LoVo (cell line): ENCODE measurements around the gene GTPBP3.
"Not testable (repeated sequence)": the region's sequence is repeated elsewhere in the genome, so short reads cannot be mapped to it uniquely, and the experiment has no call there.

Experiments
- DNase-seq: peaks from one replicate; pipeline ENCODE4 v3.0.0-alpha.2; 2016; ENCODE audit warnings: low spot score

Gene GTPBP3

GRCh38 chr19:17341386-17341785, 4.0 kb downstream of the GTPBP3 start:
- DNase-seq, result no peak

GRCh38 chr19:17341845-17342244, 4.5 kb downstream of the GTPBP3 start:
- DNase-seq, result no peak

- DNase-seq, result peak; percentile 75
Observed at GRCh38 chr19:17346109-17346671, 8.8 kb downstream of the GTPBP3 start.

- no peak for DNase-seq
Observed at GRCh38 chr19:17347361-17347760, 10.0 kb downstream of the GTPBP3 start.

- DNase-seq, result no peak
Observed at GRCh38 chr19:17347877-17348276, 10.5 kb downstream of the GTPBP3 start.

- peak; percentile 4 for DNase-seq
Observed at GRCh38 chr19:17348700-17349099, 11.3 kb downstream of the GTPBP3 start.

- DNase-seq, result no peak
Observed at GRCh38 chr19:17351815-17352435, 14.6 kb downstream of the GTPBP3 start.

GRCh38 chr19:17352608-17353280, 15.4 kb downstream of the GTPBP3 start:
- DNase-seq, result no peak

- no peak for DNase-seq
Observed at GRCh38 chr19:17353386-17353785, 16.0 kb downstream of the GTPBP3 start.

GRCh38 chr19:17357078-17357666, 19.8 kb downstream of the GTPBP3 start:
- no peak for DNase-seq

GRCh38 chr19:17357724-17358123, 20.4 kb downstream of the GTPBP3 start:
- DNase-seq, result no peak

GRCh38 chr19:17358395-17358794, 21.0 kb downstream of the GTPBP3 start:
- DNase-seq, result no peak

- DNase-seq, result no peak
Observed at GRCh38 chr19:17359905-17360800, 22.8 kb downstream of the GTPBP3 start.

- not testable (repeated sequence) for DNase-seq
Observed at GRCh38 chr19:17363852-17364605, 26.7 kb downstream of the GTPBP3 start.

GRCh38 chr19:17365361-17365760, 28.0 kb downstream of the GTPBP3 start:
- DNase-seq, result no peak

- DNase-seq, result no peak
Observed at GRCh38 chr19:17370026-17370587, 32.8 kb downstream of the GTPBP3 start.

GRCh38 chr19:17376935-17377600, 39.7 kb downstream of the GTPBP3 start, which contains the start of gene PLVAP:
Gene PLVAP (minus strand): TSS chr19:17377342. CDS start chr19:17377288, 54 bp downstream.
- DNase-seq, result no peak

- no peak for DNase-seq
Observed at GRCh38 chr19:17378271-17378670, 40.9 kb downstream of the GTPBP3 start.

- no peak for DNase-seq
Observed at GRCh38 chr19:17379221-17379631, 41.9 kb downstream of the GTPBP3 start.

- DNase-seq, result no peak
Observed at GRCh38 chr19:17380426-17381138, 43.2 kb downstream of the GTPBP3 start.
